PC-3 (cell line): ENCODE data around the gene NUAK2.

Experiments used
- CTCF ChIP-seq: fragments of 300-600 bp; sonication (generic); conservative IDR thresholded peaks from 2 replicates; pipeline ENCODE4 v1.5.1; 2017; ENCODE audit warnings: antibody characterized with exemption, low read depth, mild to moderate bottlenecking, low read length
- EZH2 ChIP-seq: fragments of 300-600 bp; sonication (generic); IDR thresholded peaks from one replicate; pipeline ENCODE4 v1.6.1; 2017; ENCODE audit warnings: antibody characterized with exemption, mild to moderate bottlenecking, low read length; ENCODE audit not compliant: unreplicated experiment

GRCh38 chr1:205342986-205343385, 21.4 kb upstream of the NUAK2 start:
- TF ChIP-seq CTCF (no peak), EZH2 (no peak)
